GM21447 (cell line): ENCODE data around the gene PAX2.
"Not testable (repeated sequence)": the region's sequence is repeated elsewhere in the genome, so short reads cannot be mapped to it uniquely, and the experiment has no call there.

Source experiments
- ATAC-seq: cut with Tn5 transposase; IDR thresholded peaks from one replicate; pipeline ENCODE4 v1.9.1; 2021; ENCODE audit not compliant: unreplicated experiment

Gene PAX2

GRCh38 chr10:100744987-100745881, at the start of gene PAX2:
Gene PAX2 (plus strand): TSS chr10:100745582. CDS start chr10:100746261, 679 bp downstream.
- ATAC-seq: no peak

- ATAC-seq: no peak
Measured at GRCh38 chr10:100696477-100696901, 48.9 kb upstream of the PAX2 start.

GRCh38 chr10:100697070-100697469, 48.3 kb upstream of the PAX2 start:
- ATAC-seq: no peak

GRCh38 chr10:100697631-100698030, 47.8 kb upstream of the PAX2 start:
- no peak for ATAC-seq

GRCh38 chr10:100701704-100702103, 43.7 kb upstream of the PAX2 start:
- not testable (repeated sequence) for ATAC-seq

GRCh38 chr10:100705139-100705538, 40.2 kb upstream of the PAX2 start:
- ATAC-seq: no peak

- no peak for ATAC-seq
Measured at GRCh38 chr10:100707261-100707848, 38.0 kb upstream of the PAX2 start.

GRCh38 chr10:100709146-100710082, 36.0 kb upstream of the PAX2 start:
- no peak for ATAC-seq

- no peak for ATAC-seq
Measured at GRCh38 chr10:100710151-100710871, 35.1 kb upstream of the PAX2 start.

- ATAC-seq: no peak
Measured at GRCh38 chr10:100713049-100713858, 32.1 kb upstream of the PAX2 start.

- ATAC-seq: no peak
Measured at GRCh38 chr10:100713859-100714565, 31.4 kb upstream of the PAX2 start.

- no peak for ATAC-seq
Measured at GRCh38 chr10:100714566-100714950, 30.8 kb upstream of the PAX2 start.

- ATAC-seq: no peak
Measured at GRCh38 chr10:100715101-100715444, 30.3 kb upstream of the PAX2 start.

- no peak for ATAC-seq
Measured at GRCh38 chr10:100715445-100716385, 29.7 kb upstream of the PAX2 start.

GRCh38 chr10:100717166-100717565, 28.2 kb upstream of the PAX2 start:
- ATAC-seq: no peak

GRCh38 chr10:100718197-100718742, 27.1 kb upstream of the PAX2 start:
- no peak for ATAC-seq

- ATAC-seq: no peak
Measured at GRCh38 chr10:100723180-100723579, 22.2 kb upstream of the PAX2 start.
